ENCODE measurements around the gene FRMPD4.
A peak's percentile ranks its signal among the peaks of the same experiment; 100 is the strongest.

Gene FRMPD4

DNA sequence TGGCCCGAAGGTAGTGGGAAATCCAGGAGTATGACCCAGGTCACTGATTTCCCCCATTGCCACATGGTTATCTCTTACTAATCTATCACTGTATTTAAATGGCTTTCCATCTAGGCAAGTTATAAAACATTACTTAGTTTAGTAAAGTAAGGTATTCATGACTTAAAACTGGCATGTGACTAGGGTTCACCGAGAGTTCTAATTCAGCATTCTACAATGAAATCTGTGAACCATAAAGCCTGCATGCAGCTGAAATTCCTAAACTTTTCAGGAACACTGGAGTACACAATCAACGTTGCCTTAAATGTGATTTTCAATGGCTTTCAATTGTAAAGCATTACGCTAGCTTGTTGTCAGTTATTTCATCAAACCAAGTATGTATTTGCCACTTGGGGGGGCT, 630.2 kb downstream of the FRMPD4 start:
- DNase-seq (ENCODE audit: low spot score): no peak

DNA sequence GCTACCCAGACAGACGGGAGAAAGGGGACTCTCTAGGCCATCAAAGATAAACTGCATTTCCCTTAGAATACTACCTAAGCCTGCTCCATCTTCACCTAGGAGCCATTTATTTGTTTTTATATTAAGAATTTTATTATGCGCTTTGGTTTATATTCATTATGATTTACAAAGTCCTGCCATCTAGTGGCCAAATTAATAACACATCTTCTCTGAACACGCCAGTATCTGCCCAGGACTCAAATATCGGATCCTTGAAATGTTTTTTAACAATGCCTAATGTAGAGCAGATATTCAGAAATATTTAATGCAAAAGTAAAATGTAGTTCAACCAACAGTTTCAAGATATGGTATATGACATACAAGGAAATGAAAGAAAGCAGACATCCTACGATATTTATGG, 632.2 kb downstream of the FRMPD4 start:
- peak; percentile 17 for DNase-seq (ENCODE audit: low spot score)

DNA sequence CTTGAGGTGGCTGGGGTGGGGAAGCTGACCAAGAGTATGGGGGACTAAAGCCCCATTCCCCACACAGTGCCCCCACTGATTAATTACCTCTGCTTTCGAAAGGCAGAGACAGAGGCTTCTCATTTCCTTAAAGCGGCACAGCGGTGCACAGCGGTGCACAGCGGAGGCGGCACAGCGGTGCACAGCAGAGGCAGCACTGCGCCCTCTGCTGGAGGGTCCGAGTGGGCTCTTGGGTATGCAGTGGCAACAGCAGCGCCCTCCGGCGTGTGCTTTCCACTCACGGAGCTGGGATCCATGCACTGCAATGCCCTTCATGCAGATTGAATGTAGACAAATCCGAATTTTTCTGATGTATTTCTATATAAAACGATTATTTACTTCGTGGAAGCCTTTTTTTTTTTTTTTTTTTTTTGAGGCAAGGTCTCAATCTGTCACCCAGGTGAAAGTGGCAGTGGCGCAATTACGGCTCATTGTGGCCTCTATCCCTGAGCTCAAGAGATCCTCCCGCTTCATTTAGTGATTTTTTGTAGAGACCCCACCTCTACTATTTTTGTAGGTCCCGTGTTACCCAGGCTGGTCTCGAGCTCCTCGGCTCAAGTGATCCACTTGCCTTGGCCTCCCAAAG, 633.3 kb downstream of the FRMPD4 start:
- peak; percentile 27 for DNase-seq (ENCODE audit: low spot score)
